ENCODE data around the gene TET1. TPM values are rescaled to one million over a fixed set of nuclear protein-coding genes. Genes with fewer than 3 reads are reported as not detected.
"Not testable (repeated sequence)": the region's sequence is repeated elsewhere in the genome, so short reads cannot be mapped to it uniquely, and the experiment has no call there.

Gene TET1
- total and polyA plus RNA-seq, 8 donors: 1.5 to 20.7 (median 15.7) TPM

DNA sequence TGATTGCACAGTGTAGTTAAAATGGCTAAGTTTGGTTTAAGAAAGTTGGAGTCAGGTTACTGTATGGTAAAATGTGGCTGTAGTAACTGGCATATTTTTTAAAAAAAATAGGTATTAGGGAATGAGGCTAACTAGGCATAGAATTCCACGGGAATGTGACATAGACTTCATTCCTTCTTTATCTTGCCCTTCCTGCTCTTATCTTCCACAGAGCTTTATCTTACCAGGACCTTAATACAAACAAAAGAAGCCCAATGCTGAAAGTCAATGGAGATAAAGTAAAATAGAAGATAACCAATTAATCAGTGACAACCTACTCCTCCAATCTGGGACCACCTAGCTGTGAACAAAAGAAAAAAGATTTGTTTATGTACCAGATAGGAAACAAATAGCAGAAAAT is 58.1 kb downstream of the TET1 start:
- DNase-seq (no peak), ATAC-seq (no peak)
- TF ChIP-seq CTCF (IDR thresholded peaks at IDR 0.05): no peak
- Histone ChIP-seq H3K4me1 (no peaks in the 10 kb centered on the region), H3K9me3 (no peaks in the 10 kb centered on the region), H3K36me3 (no peaks in the 10 kb centered on the region), H3K27ac (no peak overlapping the region), H3K4me3 (no peak overlapping the region), H3K27me3 (no peaks in the 10 kb centered on the region)
- intact Hi-C loops (cut with DNase I): no loop called here

GRCh38 chr10:68619595-68619994 is 59.5 kb downstream of the TET1 start:
- Histone ChIP-seq H3K27ac (no peak overlapping the region), H3K27me3 (no peaks in the 10 kb centered on the region), H3K36me3 (no peaks in the 10 kb centered on the region), H3K9me3 (no peaks in the 10 kb centered on the region), H3K4me3 (no peak overlapping the region), H3K4me1 (no peaks in the 10 kb centered on the region)
- DNase-seq (no peak), ATAC-seq (no peak)
- TF ChIP-seq CTCF (IDR thresholded peaks at IDR 0.05): no peak
- intact Hi-C loops (cut with DNase I): no loop called here

DNA sequence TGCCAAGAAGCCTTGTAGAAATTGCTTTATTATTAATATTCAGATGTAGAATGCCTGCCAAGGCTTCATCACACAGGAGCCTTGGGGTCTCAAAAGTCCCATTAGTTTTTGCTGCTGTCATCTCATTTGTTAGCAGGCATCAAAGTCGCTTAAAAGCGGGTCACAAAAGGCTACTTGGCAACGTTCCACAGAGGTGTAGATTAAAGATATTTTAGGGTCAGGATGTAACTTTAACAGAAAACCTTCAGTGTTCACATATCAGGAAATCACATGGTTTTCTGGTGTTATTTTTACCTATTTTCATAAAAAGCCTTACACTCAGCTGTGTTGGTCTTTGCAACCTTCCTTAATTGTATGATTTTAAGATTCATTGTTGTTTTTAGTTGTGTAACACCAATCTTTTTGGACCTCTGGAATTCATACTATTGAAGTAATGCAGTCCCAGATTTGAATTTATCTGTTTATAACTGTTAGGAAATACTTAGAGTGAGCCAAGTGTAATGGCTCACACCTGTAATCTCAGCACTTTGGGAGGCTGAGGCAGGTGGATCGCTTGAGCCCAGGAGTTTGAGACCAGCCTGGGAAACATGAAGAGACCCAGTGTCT is 65.3 kb downstream of the TET1 start:
- Histone ChIP-seq H3K4me1 (no peaks in the 10 kb centered on the region), H3K9me3 (no peaks in the 10 kb centered on the region), H3K4me3 (no peak overlapping the region), H3K27me3 (no peaks in the 10 kb centered on the region), H3K36me3 (no peaks in the 10 kb centered on the region), H3K27ac (no peak overlapping the region)
- intact Hi-C loops (cut with DNase I): no loop called here
- ATAC-seq (no peak), DNase-seq (no peak)
- no peak for TF ChIP-seq CTCF (IDR thresholded peaks at IDR 0.05)

GRCh38 chr10:68628576-68629127 is 68.5 kb downstream of the TET1 start:
- Histone ChIP-seq H3K27me3 (no peaks in the 10 kb centered on the region), H3K27ac (no peak overlapping the region), H3K36me3 (no peaks in the 10 kb centered on the region), H3K9me3 (no peaks in the 10 kb centered on the region), H3K4me3 (no peak overlapping the region), H3K4me1 (no peaks in the 10 kb centered on the region)
- intact Hi-C loops (cut with DNase I): no loop called here
- ATAC-seq: no peak
- no peak for TF ChIP-seq CTCF (IDR thresholded peaks at IDR 0.05)
- DNase-seq: peak in 1 of 4 donors; percentile 10

- H3K27me3 ChIP-seq; H3K27ac ChIP-seq; intact Hi-C loops (cut with DNase I); H3K36me3 ChIP-seq; H3K4me1 ChIP-seq; DNase-seq; H3K4me3 ChIP-seq; H3K9me3 ChIP-seq; ATAC-seq: not testable (repeated sequence)
Observed at GRCh38 chr10:68632271-68632560, 72.1 kb downstream of the TET1 start.

DNA sequence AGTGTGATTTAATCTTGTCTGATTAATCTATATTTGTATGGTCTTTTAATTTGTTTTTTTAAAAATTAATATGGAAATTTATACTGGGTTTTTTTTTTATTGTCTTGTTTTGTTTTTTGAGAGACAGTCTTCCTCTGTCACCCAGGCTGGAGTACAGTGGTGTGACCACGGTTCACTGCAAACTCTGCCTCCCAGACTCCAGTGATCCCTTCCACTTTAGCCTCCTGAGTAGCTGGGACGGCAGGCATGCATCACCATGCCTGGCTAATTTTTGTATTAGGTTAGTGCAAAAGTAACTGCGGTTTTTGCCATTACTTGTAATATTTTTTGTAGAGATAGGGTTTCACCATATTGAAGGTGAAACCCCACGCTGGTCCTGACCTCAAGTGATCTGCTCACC is 73.1 kb downstream of the TET1 start:
- TF ChIP-seq CTCF (IDR thresholded peaks at IDR 0.05): no peak
- Histone ChIP-seq H3K9me3 (no peaks in the 10 kb centered on the region), H3K27me3 (no peaks in the 10 kb centered on the region), H3K4me1 (no peaks in the 10 kb centered on the region), H3K4me3 (no peak overlapping the region), H3K36me3 (no peaks in the 10 kb centered on the region), H3K27ac (no peak overlapping the region)
- DNase-seq: no peak
- intact Hi-C loops (cut with DNase I): no loop called here
- no peak for ATAC-seq
